ENCODE data around the gene CT47A7.
"Not testable (repeated sequence)": the region's sequence is repeated elsewhere in the genome, so short reads cannot be mapped to it uniquely, and the experiment has no call there.

DNA sequence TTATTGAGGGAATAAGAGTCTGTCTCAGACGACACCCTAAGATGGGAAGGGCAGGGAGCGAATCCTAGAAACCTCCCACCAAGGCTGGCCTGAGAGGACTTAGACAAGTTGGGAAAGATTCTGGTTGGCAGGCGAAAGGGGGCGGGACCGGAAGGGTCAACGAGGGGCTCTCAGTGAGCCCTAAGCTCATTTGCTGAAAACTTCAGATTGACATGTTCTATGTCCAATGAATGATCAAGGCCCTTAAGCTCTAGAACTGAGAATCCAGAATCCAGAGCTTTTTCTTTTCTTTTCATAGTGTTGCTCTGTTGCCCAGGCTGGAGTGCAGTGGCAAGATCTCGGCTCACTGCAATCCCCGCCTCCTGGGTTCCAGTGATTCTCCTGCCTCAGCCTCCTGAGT lies 29.3 kb upstream of the CT47A7 start, which contains the start of gene CT47A1:
- TF ChIP-seq, protein P1, sequence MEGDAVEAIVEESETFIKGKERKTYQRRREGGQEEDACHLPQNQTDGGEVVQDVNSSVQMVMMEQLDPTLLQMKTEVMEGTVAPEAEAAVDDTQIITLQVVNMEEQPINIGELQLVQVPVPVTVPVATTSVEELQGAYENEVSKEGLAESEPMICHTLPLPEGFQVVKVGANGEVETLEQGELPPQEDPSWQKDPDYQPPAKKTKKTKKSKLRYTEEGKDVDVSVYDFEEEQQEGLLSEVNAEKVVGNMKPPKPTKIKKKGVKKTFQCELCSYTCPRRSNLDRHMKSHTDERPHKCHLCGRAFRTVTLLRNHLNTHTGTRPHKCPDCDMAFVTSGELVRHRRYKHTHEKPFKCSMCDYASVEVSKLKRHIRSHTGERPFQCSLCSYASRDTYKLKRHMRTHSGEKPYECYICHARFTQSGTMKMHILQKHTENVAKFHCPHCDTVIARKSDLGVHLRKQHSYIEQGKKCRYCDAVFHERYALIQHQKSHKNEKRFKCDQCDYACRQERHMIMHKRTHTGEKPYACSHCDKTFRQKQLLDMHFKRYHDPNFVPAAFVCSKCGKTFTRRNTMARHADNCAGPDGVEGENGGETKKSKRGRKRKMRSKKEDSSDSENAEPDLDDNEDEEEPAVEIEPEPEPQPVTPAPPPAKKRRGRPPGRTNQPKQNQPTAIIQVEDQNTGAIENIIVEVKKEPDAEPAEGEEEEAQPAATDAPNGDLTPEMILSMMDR (IDR thresholded peaks at IDR 0.05): not testable (repeated sequence)
- not testable (repeated sequence) for TF ChIP-seq POLR2A, POLR2AphosphoS5 (IDR thresholded peaks at IDR 0.05)

Data from sigmoid colon (tissue), 4 donors.